Measurements from ENCODE around the gene FAM234B.

FAM234B gene

DNA sequence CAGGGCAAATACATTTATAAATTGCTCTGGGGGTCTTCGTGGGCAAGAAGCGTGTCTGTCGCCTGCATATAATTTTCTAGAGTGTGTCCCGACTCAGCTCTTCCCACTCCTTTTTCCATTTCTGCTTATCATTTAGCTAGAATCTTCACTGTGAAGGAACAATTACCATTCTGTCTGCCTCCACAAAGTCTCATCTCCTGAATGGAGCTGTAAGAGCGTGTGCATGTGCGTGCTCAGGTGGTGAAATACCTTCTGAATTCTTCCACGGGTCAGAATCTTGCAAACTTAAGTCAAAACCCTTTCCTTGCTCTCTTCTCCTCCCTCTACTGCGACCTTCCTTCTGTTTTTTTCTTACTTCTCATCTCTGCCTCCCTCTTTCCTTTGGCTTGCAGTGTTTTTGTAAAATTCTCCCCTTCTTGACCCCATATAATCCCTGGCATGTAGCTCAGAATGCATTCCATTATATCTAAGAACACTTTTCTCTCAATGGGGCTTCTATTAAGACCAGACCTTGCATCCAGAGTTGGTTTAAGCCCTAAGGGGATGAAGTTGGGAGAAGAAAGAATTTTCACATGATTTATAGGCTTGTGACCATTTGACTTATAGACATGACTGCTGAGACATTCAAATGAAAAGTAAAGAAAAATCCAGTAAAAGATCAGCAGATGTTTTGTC, 84.2 kb downstream of the FAM234B start:
- DNase-seq (ENCODE audit: low read depth) = no peak
- H3K4me3 ChIP-seq (ENCODE audit: low read depth, low read length) = no peak overlapping the region
- no peak for TF ChIP-seq MYC (IDR thresholded peaks at IDR 0.05; ENCODE audit: low read depth, low read length)
- no peak for TF ChIP-seq CTCF (IDR thresholded peaks at IDR 0.05; ENCODE audit: low read depth, low read length)
- TF ChIP-seq MAX (IDR thresholded peaks at IDR 0.05; ENCODE audit: low read depth, low read length) = no peak
- no peak for TF ChIP-seq POLR2A (IDR thresholded peaks at IDR 0.05; ENCODE audit: extremely low read depth, insufficient read length)

DNA sequence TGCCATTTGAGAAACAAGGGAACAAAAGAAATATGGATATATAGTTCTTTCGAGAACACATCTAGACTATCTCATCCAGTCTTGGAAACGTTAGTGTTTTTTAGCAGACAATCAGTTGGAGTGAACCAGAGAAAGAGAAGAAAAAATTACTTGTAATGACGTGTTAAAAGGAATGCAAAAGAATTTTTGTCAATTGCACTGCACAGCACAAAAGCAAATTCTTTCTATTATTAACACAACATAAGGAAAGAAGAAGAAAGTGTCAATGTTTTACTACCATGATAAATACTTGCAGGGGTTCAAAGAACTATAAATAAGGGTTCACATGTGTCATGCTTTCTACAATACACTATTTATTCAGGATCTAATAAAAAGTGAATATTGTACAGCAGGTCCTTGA, 86.8 kb downstream of the FAM234B start:
- no peak overlapping the region for H3K4me3 ChIP-seq (ENCODE audit: low read depth, low read length)
- DNase-seq (ENCODE audit: low read depth) = no peak
- TF ChIP-seq MAX (IDR thresholded peaks at IDR 0.05; ENCODE audit: low read depth, low read length) (no peak), MYC (IDR thresholded peaks at IDR 0.05; ENCODE audit: low read depth, low read length) (no peak), CTCF (IDR thresholded peaks at IDR 0.05; ENCODE audit: low read depth, low read length) (no peak), POLR2A (IDR thresholded peaks at IDR 0.05; ENCODE audit: extremely low read depth, insufficient read length) (no peak)

Measured in NB4 (cell line).